HFFc6 (cell line): ENCODE measurements around the gene SYT6. TPM values are rescaled to one million over a fixed set of nuclear protein-coding genes. Genes with fewer than 3 reads are reported as not detected.
"Not testable (repeated sequence)": the region's sequence is repeated elsewhere in the genome, so short reads cannot be mapped to it uniquely, and the experiment has no call there.

Experiments
- DNase-seq: peaks from one replicate; pipeline ENCODE4 v3.0.0-alpha.2; 2018
- H3K27ac Mint-ChIP-seq: 2 replicates; pipeline ENCODE4 v1.8.0; 2020; ENCODE audit warnings: mild to moderate bottlenecking, mixed read lengths
- H3K27me3 Mint-ChIP-seq: 2 replicates; pipeline ENCODE4 v1.8.0; 2021; ENCODE audit warnings: mild to moderate bottlenecking, moderate library complexity, mixed read lengths; ENCODE audit not compliant: insufficient read depth
- H3K36me3 Mint-ChIP-seq: 2 replicates; pipeline ENCODE4 v1.8.0; 2021; ENCODE audit warnings: low read depth, mixed read lengths
- H3K4me1 Mint-ChIP-seq: 2 replicates; pipeline ENCODE4 v1.8.0; 2020; ENCODE audit warnings: low read depth, mixed read lengths
- H3K4me3 Mint-ChIP-seq: 2 replicates; pipeline ENCODE4 v1.8.0; 2020; ENCODE audit warnings: mild to moderate bottlenecking, moderate library complexity, mixed read lengths
- H3K9me3 Mint-ChIP-seq: 2 replicates; pipeline ENCODE4 v1.8.0; 2020; ENCODE audit warnings: mild to moderate bottlenecking, mixed read lengths
- CTCF ChIP-seq: fragments of 200-600 bp; sonication (generic); IDR thresholded peaks from 2 replicates; pipeline ENCODE4 v1.5.0; 2021; ENCODE audit warnings: antibody characterized with exemption, mild to moderate bottlenecking
- total RNA-seq, 6 experiments: library from RNA; stranded (reverse); fragmentation: NEBNext Ultra II Directional; extraction: Animal tissue kit (Norgen Biotek cat#: 25700); gene quantifications; 2 replicates in 1 of 6; 3 replicates in 5 of 6; pipeline ENCODE4 v1.2.3, GENCODE V29; 2021

The SYT6 gene
- total RNA-seq, 6 experiments from 2014 or later = not detected

- Mint-ChIP-seq H3K4me3 (no peak overlapping the region), H3K27ac (no peak overlapping the region), H3K27me3 (peaks cover 38% of the 10 kb centered on the region), H3K4me1 (no peaks in the 10 kb centered on the region), H3K9me3 (peaks cover 11% of the 10 kb centered on the region), H3K36me3 (no peaks in the 10 kb centered on the region)
- DNase-seq = no peak
- no peak for TF ChIP-seq CTCF
These were observed 76.5 kb downstream of the SYT6 start for GRCh38 chr1:114077188-114077587.

- Mint-ChIP-seq H3K9me3 (peaks cover 19% of the 10 kb centered on the region), H3K4me3 (no peak overlapping the region), H3K27me3 (peaks cover 31% of the 10 kb centered on the region), H3K27ac (no peak overlapping the region), H3K4me1 (no peaks in the 10 kb centered on the region), H3K36me3 (no peaks in the 10 kb centered on the region)
- TF ChIP-seq CTCF = no peak
- DNase-seq = no peak
These were observed 77.4 kb downstream of the SYT6 start for GRCh38 chr1:114076308-114076707.

- Mint-ChIP-seq H3K4me1 (no peaks in the 10 kb centered on the region), H3K9me3 (peaks cover 23% of the 10 kb centered on the region), H3K27ac (no peak overlapping the region), H3K27me3 (peaks cover 24% of the 10 kb centered on the region), H3K4me3 (no peak overlapping the region), H3K36me3 (no peaks in the 10 kb centered on the region)
- TF ChIP-seq CTCF = no peak
- no peak for DNase-seq
These were observed 78.0 kb downstream of the SYT6 start for GRCh38 chr1:114075546-114076242.

- Mint-ChIP-seq H3K4me3 (no peak overlapping the region), H3K27me3 (peaks cover 21% of the 10 kb centered on the region), H3K4me1 (no peaks in the 10 kb centered on the region), H3K27ac (no peak overlapping the region), H3K9me3 (peaks cover 23% of the 10 kb centered on the region), H3K36me3 (no peaks in the 10 kb centered on the region)
- no peak for DNase-seq
- no peak for TF ChIP-seq CTCF
These were observed 78.6 kb downstream of the SYT6 start for GRCh38 chr1:114075105-114075504.

GRCh38 chr1:114072246-114072645, 81.4 kb downstream of the SYT6 start:
- Mint-ChIP-seq H3K27me3 (peaks cover 24% of the 10 kb centered on the region), H3K27ac (no peak overlapping the region), H3K4me1 (no peaks in the 10 kb centered on the region), H3K9me3 (peaks cover 23% of the 10 kb centered on the region), H3K36me3 (no peaks in the 10 kb centered on the region), H3K4me3 (no peak overlapping the region)
- TF ChIP-seq CTCF = no peak
- no peak for DNase-seq

GRCh38 chr1:114069762-114070161, 83.9 kb downstream of the SYT6 start:
- not testable (repeated sequence) for H3K4me3 Mint-ChIP-seq, H3K27ac Mint-ChIP-seq, H3K4me1 Mint-ChIP-seq, DNase-seq, H3K36me3 Mint-ChIP-seq
- Mint-ChIP-seq H3K27me3 (peaks cover 22% of the 10 kb centered on the region), H3K9me3 (peaks cover 23% of the 10 kb centered on the region)

GRCh38 chr1:114068684-114069083, 85.0 kb downstream of the SYT6 start:
- not testable (repeated sequence) for H3K4me3 Mint-ChIP-seq, DNase-seq, H3K27ac Mint-ChIP-seq, H3K4me1 Mint-ChIP-seq, H3K36me3 Mint-ChIP-seq
- Mint-ChIP-seq H3K27me3 (peaks cover 21% of the 10 kb centered on the region), H3K9me3 (peaks cover 23% of the 10 kb centered on the region)

GRCh38 chr1:114065671-114066070, 88.0 kb downstream of the SYT6 start:
- not testable (repeated sequence) for DNase-seq, H3K36me3 Mint-ChIP-seq, H3K4me3 Mint-ChIP-seq, H3K27ac Mint-ChIP-seq, H3K4me1 Mint-ChIP-seq, H3K9me3 Mint-ChIP-seq
- H3K27me3 Mint-ChIP-seq = peaks cover 23% of the 10 kb centered on the region
